Hepatocyte (in vitro differentiated cells): ENCODE results near the gene SELENOV.

Experiments
- EZH2 ChIP-seq: fragments of 200-600 bp; sonication (generic); IDR thresholded peaks from 2 replicates; pipeline ENCODE4 v1.6.1; 2016; ENCODE audit warnings: antibody characterized with exemption, mild to moderate bottlenecking, borderline replicate concordance
- EZH2phosphoT487 ChIP-seq: fragments of 200-600 bp; sonication (generic); IDR thresholded peaks from one replicate; pipeline ENCODE4 v1.6.1; 2018; ENCODE audit warnings: antibody characterized with exemption, mild to moderate bottlenecking, low read depth, moderate library complexity; ENCODE audit not compliant: unreplicated experiment, severe bottlenecking
- TF ChIP-seq, protein P1 (sequence below): fragments of 200-600 bp; sonication (generic); IDR thresholded peaks from 2 replicates; pipeline ENCODE4 v1.5.1; 2016; ENCODE audit warnings: antibody characterized with exemption, mild to moderate bottlenecking; ENCODE audit not compliant: poor library complexity

DNA sequence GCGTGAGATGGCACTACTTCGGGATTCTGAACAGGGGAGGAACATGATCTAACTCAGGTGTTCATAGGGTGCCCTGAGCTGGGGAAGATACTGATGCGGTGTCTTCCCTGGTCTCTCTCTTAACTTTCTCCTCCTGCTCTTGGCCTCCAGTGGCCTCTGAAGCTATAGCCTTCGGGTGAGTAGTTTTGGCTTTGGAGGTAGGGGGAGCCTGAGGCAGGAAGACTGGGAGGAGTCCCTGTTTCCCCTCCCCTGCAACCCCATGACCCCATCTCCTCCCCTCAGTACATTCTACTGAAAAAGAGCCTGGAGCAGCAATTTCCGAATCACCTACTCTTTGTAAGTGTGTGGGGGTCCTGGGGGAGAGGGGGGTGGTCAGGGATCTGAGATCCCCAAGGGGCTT is 3.5 kb downstream of the SELENOV start:
- TF ChIP-seq, protein P1, sequence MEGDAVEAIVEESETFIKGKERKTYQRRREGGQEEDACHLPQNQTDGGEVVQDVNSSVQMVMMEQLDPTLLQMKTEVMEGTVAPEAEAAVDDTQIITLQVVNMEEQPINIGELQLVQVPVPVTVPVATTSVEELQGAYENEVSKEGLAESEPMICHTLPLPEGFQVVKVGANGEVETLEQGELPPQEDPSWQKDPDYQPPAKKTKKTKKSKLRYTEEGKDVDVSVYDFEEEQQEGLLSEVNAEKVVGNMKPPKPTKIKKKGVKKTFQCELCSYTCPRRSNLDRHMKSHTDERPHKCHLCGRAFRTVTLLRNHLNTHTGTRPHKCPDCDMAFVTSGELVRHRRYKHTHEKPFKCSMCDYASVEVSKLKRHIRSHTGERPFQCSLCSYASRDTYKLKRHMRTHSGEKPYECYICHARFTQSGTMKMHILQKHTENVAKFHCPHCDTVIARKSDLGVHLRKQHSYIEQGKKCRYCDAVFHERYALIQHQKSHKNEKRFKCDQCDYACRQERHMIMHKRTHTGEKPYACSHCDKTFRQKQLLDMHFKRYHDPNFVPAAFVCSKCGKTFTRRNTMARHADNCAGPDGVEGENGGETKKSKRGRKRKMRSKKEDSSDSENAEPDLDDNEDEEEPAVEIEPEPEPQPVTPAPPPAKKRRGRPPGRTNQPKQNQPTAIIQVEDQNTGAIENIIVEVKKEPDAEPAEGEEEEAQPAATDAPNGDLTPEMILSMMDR = no peak
- TF ChIP-seq EZH2phosphoT487 (no peak), EZH2 (no peak)
